Measurements from ENCODE around the gene SVEP1.

- no peak for TF ChIP-seq CTCF (IDR thresholded peaks at IDR 0.05; ENCODE audit: low read length)
- no peak for TF ChIP-seq EZH2 (IDR thresholded peaks at IDR 0.05; ENCODE audit: borderline replicate concordance, low read length)
Measured at GRCh38 chr9:110580850-110581249, 1.3 kb upstream of the SVEP1 start.

All from OCI-LY1 (cell line).